Measurements from ENCODE around the gene ADTRP. TPM values are rescaled to one million over a fixed set of nuclear protein-coding genes. Genes with fewer than 3 reads are reported as not detected.
A peak's percentile ranks its signal among the peaks of the same experiment; 100 is the strongest.
"Not testable (repeated sequence)": the region's sequence is repeated elsewhere in the genome, so short reads cannot be mapped to it uniquely, and the experiment has no call there.

Gene ADTRP
- total and polyA plus RNA-seq, 8 donors, result 0.65 to 11.4 (median 1.4) TPM

- DNase-seq, result no peak
- ATAC-seq, result no peak
Observed at GRCh38 chr6:11804135-11804534, 25.5 kb upstream of the ADTRP start.

GRCh38 chr6:11803591-11803971 is 25.0 kb upstream of the ADTRP start:
- no peaks in the 10 kb centered on the region for H3K9me3 ChIP-seq
- peak; percentile 74 for ATAC-seq
- H3K27ac ChIP-seq, result no peak overlapping the region
- no peak for DNase-seq
- H3K36me3 ChIP-seq, result no peaks in the 10 kb centered on the region
- intact Hi-C loops (cut with DNase I), result no loop called here
- no peaks in the 10 kb centered on the region for H3K4me1 ChIP-seq
- no peak overlapping the region for H3K4me3 ChIP-seq
- H3K27me3 ChIP-seq, result no peaks in the 10 kb centered on the region
- TF ChIP-seq CTCF (IDR thresholded peaks at IDR 0.05), result no peak

More at GRCh38 chr6:11804135-11804534, 25.5 kb upstream of the ADTRP start:
- intact Hi-C loops (cut with DNase I), result no loop called here
- no peaks in the 10 kb centered on the region for H3K36me3 ChIP-seq
- H3K4me1 ChIP-seq, result no peaks in the 10 kb centered on the region
- no peak overlapping the region for H3K27ac ChIP-seq
- H3K27me3 ChIP-seq, result no peaks in the 10 kb centered on the region
- no peak overlapping the region for H3K4me3 ChIP-seq
- no peak for TF ChIP-seq CTCF (IDR thresholded peaks at IDR 0.05)
- H3K9me3 ChIP-seq, result no peaks in the 10 kb centered on the region

- no peak for TF ChIP-seq CTCF (IDR thresholded peaks at IDR 0.05)
- Histone ChIP-seq H3K27me3 (no peaks in the 10 kb centered on the region), H3K36me3 (no peaks in the 10 kb centered on the region), H3K4me3 (no peak overlapping the region), H3K4me1 (no peaks in the 10 kb centered on the region), H3K9me3 (no peaks in the 10 kb centered on the region), H3K27ac (peak overlapping the region in 1 of 2 donors; percentile 19)
- ATAC-seq (peak; percentile 45), DNase-seq (no peak)
- intact Hi-C loops (cut with DNase I), result no loop called here
Observed at GRCh38 chr6:11802886-11803590, 24.4 kb upstream of the ADTRP start.

GRCh38 chr6:11800531-11800930 is 21.9 kb upstream of the ADTRP start:
- H3K4me1 ChIP-seq; H3K9me3 ChIP-seq; intact Hi-C loops (cut with DNase I); H3K36me3 ChIP-seq; H3K27ac ChIP-seq; H3K27me3 ChIP-seq; ATAC-seq; DNase-seq; H3K4me3 ChIP-seq: not testable (repeated sequence)

- no peaks in the 10 kb centered on the region for H3K36me3 ChIP-seq
- H3K9me3 ChIP-seq, result no peaks in the 10 kb centered on the region
- intact Hi-C loops (cut with DNase I), result no loop called here
Observed at GRCh38 chr6:11798538-11798937, 19.9 kb upstream of the ADTRP start.

More at GRCh38 chr6:11798538-11798937, 19.9 kb upstream of the ADTRP start:
- Histone ChIP-seq H3K4me1 (no peaks in the 10 kb centered on the region), H3K27ac (no peak overlapping the region), H3K27me3 (no peaks in the 10 kb centered on the region), H3K4me3 (no peak overlapping the region)
- no peak for ATAC-seq
- no peak for DNase-seq
- TF ChIP-seq CTCF (IDR thresholded peaks at IDR 0.05), result no peak
